Neural progenitor cell (in vitro differentiated cells): ENCODE data around the gene PDLIM1. TPM values are rescaled to one million over a fixed set of nuclear protein-coding genes. Genes with fewer than 3 reads are reported as not detected.

Experiments
- DNase-seq: peaks from one replicate; pipeline ENCODE4 v3.0.0-alpha.2; 2016; ENCODE audit warnings: low spot score
- H2AFZ ChIP-seq: fragments of 200-600 bp; sonication (generic); replicated peaks from 2 replicates; pipeline ENCODE4 v1.6.1; 2016; ENCODE audit warnings: antibody characterized with exemption
- H3F3A ChIP-seq: fragments of 200-600 bp; sonication (generic); 2 replicates; pipeline ENCODE4 v1.6.1; 2016; ENCODE audit warnings: antibody characterized with exemption, low read depth
- H3K27ac ChIP-seq: fragments of 200-600 bp; sonication (generic); 2 replicates; pipeline ENCODE4 v1.5.1; 2016; ENCODE audit warnings: mild to moderate bottlenecking
- H3K27me3 ChIP-seq: fragments of 200-600 bp; sonication (generic); 2 replicates; pipeline ENCODE4 v1.6.1; 2016; ENCODE audit warnings: mild to moderate bottlenecking, moderate library complexity
- H3K36me3 ChIP-seq: fragments of 200-600 bp; sonication (generic); 2 replicates; pipeline ENCODE4 v1.5.1; 2016
- H3K4me1 ChIP-seq: fragments of 200-600 bp; sonication (generic); 2 replicates; pipeline ENCODE4 v1.6.1; 2016; ENCODE audit warnings: mixed run types
- H3K4me2 ChIP-seq: fragments of 200-600 bp; sonication (generic); 2 replicates; pipeline ENCODE4 v1.6.1; 2016
- H3K4me3 ChIP-seq: fragments of 200-600 bp; sonication (generic); 2 replicates; pipeline ENCODE4 v1.5.1; 2016
- H3K79me2 ChIP-seq: fragments of 200-600 bp; sonication (generic); 2 replicates; pipeline ENCODE4 v1.6.1; 2016; ENCODE audit warnings: low read depth
- H3K9ac ChIP-seq: fragments of 200-600 bp; sonication (generic); 2 replicates; pipeline ENCODE4 v1.6.1; 2016
- H3K9me3 ChIP-seq: fragments of 200-600 bp; sonication (generic); 2 replicates; pipeline ENCODE4 v1.5.1; 2016; ENCODE audit warnings: low read depth
- H4K20me1 ChIP-seq: fragments of 200-600 bp; sonication (generic); 2 replicates; pipeline ENCODE4 v1.6.1; 2016; ENCODE audit warnings: low read depth
- H3K27ac Mint-ChIP-seq: 3 replicates; pipeline ENCODE4 v1.8.0; 2021; ENCODE audit warnings: mixed read lengths
- H3K27me3 Mint-ChIP-seq: 2 replicates; pipeline ENCODE4 v1.8.0; 2022; ENCODE audit warnings: low read depth, mild to moderate bottlenecking, inconsistent platforms, moderate library complexity, mixed read lengths; ENCODE audit not compliant: insufficient read depth
- H3K36me3 Mint-ChIP-seq: 3 replicates; pipeline ENCODE4 v1.8.0; 2021; ENCODE audit warnings: mixed read lengths
- H3K4me1 Mint-ChIP-seq: 3 replicates; pipeline ENCODE4 v1.8.0; 2021; ENCODE audit warnings: mixed read lengths
- H3K4me3 Mint-ChIP-seq: 3 replicates; pipeline ENCODE4 v1.8.0; 2021; ENCODE audit warnings: mild to moderate bottlenecking, moderate library complexity, mixed read lengths
- H3K9me3 Mint-ChIP-seq: 3 replicates; pipeline ENCODE4 v1.8.0; 2020; ENCODE audit warnings: mixed read lengths
- EZH2 ChIP-seq: fragments of 200-600 bp; sonication (generic); IDR thresholded peaks from 2 replicates; pipeline ENCODE4 v1.6.1; 2017; ENCODE audit warnings: antibody characterized with exemption, mild to moderate bottlenecking, moderate library complexity
- EZH2phosphoT487 ChIP-seq: fragments of 200-600 bp; sonication (generic); IDR thresholded peaks from 2 replicates; pipeline ENCODE4 v1.6.1; 2017; ENCODE audit warnings: antibody characterized with exemption
- total RNA-seq: library from RNA; depleted of rRNA; stranded (reverse); fragments of >200 nt; gene quantifications from 2 replicates; pipeline ENCODE4 v1.2.3, GENCODE V29; 2015; ENCODE audit warnings: low replicate concordance
- TF ChIP-seq, protein P1 (sequence below): fragments of 200-600 bp; sonication (generic); IDR thresholded peaks from 2 replicates; pipeline ENCODE4 v1.5.1; 2017; ENCODE audit warnings: antibody characterized with exemption, mild to moderate bottlenecking

The PDLIM1 gene
- total RNA-seq, 1 donor from 2014 or later = 4.6 TPM

DNA sequence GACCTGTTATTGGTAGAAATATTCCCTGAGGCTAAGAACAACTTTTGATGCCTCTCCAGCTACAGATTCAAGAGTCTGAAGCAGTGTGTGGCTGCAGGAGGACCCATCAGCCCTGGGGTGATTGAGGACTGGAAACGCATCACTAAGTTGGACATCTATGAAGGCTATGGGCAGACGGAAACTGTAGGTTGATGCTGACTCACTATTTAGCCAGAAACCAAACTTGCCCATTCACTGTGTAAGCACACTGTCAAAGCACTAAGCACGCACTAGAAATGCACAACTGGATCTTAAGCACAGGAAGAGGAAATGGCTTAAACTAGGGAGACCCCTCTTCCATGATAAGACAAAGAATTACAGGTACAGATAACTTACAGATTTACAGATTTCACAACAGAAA, 76.0 kb downstream of the PDLIM1 start:
- TF ChIP-seq, protein P1, sequence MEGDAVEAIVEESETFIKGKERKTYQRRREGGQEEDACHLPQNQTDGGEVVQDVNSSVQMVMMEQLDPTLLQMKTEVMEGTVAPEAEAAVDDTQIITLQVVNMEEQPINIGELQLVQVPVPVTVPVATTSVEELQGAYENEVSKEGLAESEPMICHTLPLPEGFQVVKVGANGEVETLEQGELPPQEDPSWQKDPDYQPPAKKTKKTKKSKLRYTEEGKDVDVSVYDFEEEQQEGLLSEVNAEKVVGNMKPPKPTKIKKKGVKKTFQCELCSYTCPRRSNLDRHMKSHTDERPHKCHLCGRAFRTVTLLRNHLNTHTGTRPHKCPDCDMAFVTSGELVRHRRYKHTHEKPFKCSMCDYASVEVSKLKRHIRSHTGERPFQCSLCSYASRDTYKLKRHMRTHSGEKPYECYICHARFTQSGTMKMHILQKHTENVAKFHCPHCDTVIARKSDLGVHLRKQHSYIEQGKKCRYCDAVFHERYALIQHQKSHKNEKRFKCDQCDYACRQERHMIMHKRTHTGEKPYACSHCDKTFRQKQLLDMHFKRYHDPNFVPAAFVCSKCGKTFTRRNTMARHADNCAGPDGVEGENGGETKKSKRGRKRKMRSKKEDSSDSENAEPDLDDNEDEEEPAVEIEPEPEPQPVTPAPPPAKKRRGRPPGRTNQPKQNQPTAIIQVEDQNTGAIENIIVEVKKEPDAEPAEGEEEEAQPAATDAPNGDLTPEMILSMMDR = no peak
- TF ChIP-seq EZH2phosphoT487 = no peak
- TF ChIP-seq EZH2 = no peak
- no peak overlapping the region for H3K9ac ChIP-seq
- Mint-ChIP-seq H3K4me1 (peaks cover 3% of the 10 kb centered on the region), H3K9me3 (no peaks in the 10 kb centered on the region), H3K36me3 (no peaks in the 10 kb centered on the region), H3K4me3 (no peak overlapping the region), H3K27me3 (peaks cover 3% of the 10 kb centered on the region), H3K27ac (no peak overlapping the region)
- H3K4me2 ChIP-seq = no peak overlapping the region
- H3F3A ChIP-seq = no peaks in the 10 kb centered on the region
- no peaks in the 10 kb centered on the region for H4K20me1 ChIP-seq
- no peak overlapping the region for H3K27ac ChIP-seq
- H3K4me1 ChIP-seq = no peaks in the 10 kb centered on the region
- H3K9me3 ChIP-seq = no peaks in the 10 kb centered on the region
- no peaks in the 10 kb centered on the region for H3K79me2 ChIP-seq
- H3K4me3 ChIP-seq = no peak overlapping the region
- H3K27me3 ChIP-seq = no peaks in the 10 kb centered on the region
- DNase-seq = no peak
- H3K36me3 ChIP-seq = no peaks in the 10 kb centered on the region
- no peak overlapping the region for H2AFZ ChIP-seq

DNA sequence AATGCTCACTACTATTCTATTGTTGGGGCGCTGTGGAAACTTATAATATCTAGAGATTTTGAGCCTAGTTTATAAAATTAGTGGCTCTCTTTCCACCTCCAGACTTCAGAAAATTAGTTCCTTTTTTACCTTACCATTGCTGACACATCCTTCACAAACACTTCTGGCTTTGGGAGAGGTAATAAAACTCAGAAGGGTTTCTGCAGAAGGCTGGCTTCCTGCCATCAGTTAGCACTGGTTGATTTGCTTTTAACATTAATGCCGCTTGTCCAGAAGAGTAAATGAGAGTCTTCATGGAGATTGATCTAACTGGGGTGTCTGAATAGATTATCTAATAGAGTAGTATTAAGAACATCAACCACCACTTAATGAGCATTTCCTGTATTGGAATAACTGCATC, 76.4 kb downstream of the PDLIM1 start:
- Histone ChIP-seq H3K27ac (no peak overlapping the region), H4K20me1 (no peaks in the 10 kb centered on the region), H3F3A (no peaks in the 10 kb centered on the region), H3K4me1 (no peaks in the 10 kb centered on the region), H3K27me3 (no peaks in the 10 kb centered on the region), H3K4me2 (no peak overlapping the region), H3K79me2 (no peaks in the 10 kb centered on the region), H2AFZ (no peak overlapping the region), H3K9ac (no peak overlapping the region), H3K9me3 (no peaks in the 10 kb centered on the region), H3K36me3 (no peaks in the 10 kb centered on the region), H3K4me3 (no peak overlapping the region)
- Mint-ChIP-seq H3K4me1 (peaks cover 3% of the 10 kb centered on the region), H3K27ac (no peak overlapping the region), H3K9me3 (no peaks in the 10 kb centered on the region), H3K4me3 (no peak overlapping the region), H3K27me3 (peaks cover 3% of the 10 kb centered on the region), H3K36me3 (no peaks in the 10 kb centered on the region)
- TF ChIP-seq EZH2 (no peak), EZH2phosphoT487 (no peak)
- TF ChIP-seq, protein P1 = no peak
- no peak for DNase-seq

DNA sequence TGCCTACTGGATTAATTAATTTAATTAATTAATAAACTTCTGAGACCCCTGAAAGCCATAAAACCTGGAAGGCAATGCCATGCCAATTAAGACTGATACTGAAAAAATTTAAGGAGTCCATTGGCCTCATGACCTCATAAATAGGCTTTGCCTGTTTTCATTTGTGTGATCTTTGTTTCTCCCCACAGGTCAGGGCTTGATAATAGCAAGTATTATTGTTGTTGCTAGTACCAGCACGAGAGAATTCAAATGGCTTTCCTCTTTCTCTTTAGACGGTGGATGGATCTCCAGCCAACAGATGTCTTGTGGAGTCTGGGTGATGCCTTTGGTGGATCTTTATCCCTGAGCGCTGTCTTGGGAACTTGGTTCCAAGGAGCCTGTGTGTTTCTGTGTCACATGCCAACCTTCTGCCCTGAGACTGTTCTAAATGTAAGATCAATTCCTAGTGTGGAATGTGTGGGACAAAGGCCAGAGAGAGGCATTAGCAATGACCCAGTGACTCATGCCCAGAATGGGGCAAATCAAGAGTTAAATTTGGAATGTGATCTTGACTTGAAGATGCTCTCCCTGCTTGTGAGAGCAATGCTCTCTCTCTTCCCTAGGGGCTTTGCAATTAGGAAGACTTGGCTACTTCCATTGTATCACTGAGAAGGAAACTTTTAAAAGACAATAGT, 79.1 kb downstream of the PDLIM1 start:
- H3K4me1 ChIP-seq = no peaks in the 10 kb centered on the region
- H3K4me2 ChIP-seq = no peak overlapping the region
- H3K27ac Mint-ChIP-seq = no peak overlapping the region
- no peaks in the 10 kb centered on the region for H3K9me3 ChIP-seq
- no peak overlapping the region for H3K4me3 Mint-ChIP-seq
- H3K36me3 ChIP-seq = no peaks in the 10 kb centered on the region
- no peaks in the 10 kb centered on the region for H3K27me3 ChIP-seq
- TF ChIP-seq EZH2phosphoT487 (no peak), EZH2 (no peak)
- TF ChIP-seq, protein P1 = no peak
- H3K36me3 Mint-ChIP-seq = no peaks in the 10 kb centered on the region
- H3K27me3 Mint-ChIP-seq = peaks cover 3% of the 10 kb centered on the region
- no peaks in the 10 kb centered on the region for H3F3A ChIP-seq
- no peaks in the 10 kb centered on the region for H3K9me3 Mint-ChIP-seq
- H3K9ac ChIP-seq = no peak overlapping the region
- H3K79me2 ChIP-seq = no peaks in the 10 kb centered on the region
- H3K4me3 ChIP-seq = no peak overlapping the region
- H2AFZ ChIP-seq = no peak overlapping the region
- peaks cover 3% of the 10 kb centered on the region for H3K4me1 Mint-ChIP-seq
- DNase-seq = no peak
- H3K27ac ChIP-seq = no peak overlapping the region
- H4K20me1 ChIP-seq = no peaks in the 10 kb centered on the region
